Tibial artery (tissue), 4 donors: ENCODE results near the gene USP10.

Experiments used
- DNase-seq, 2 donors: peaks; one replicate each; pipeline ENCODE4 v3.0.0-alpha.2; 2019
- H3K27ac ChIP-seq, 2 donors: fragments of 200-600 bp; sonication (generic) in 1 of 2; 1 replicate in 1 of 2; 2 replicates in 1 of 2; pipeline ENCODE4 v1.5.1; 2018 to 2019; ENCODE audit warnings: mild to moderate bottlenecking in 1 of 2
- H3K27me3 ChIP-seq, 2 donors: fragments of 200-600 bp; sonication (generic) in 1 of 2; one replicate each; pipeline versions ENCODE4 v1.5.1 to v1.6.0; 2016 to 2019
- H3K36me3 ChIP-seq, 3 donors: fragments of 200-600 bp; sonication (generic) in 2 of 3; one replicate each; pipeline ENCODE4 v1.5.1; 2016 to 2019; ENCODE audit warnings: mild to moderate bottlenecking in 2 of 3
- H3K4me1 ChIP-seq, 4 donors: fragments of 200-600 bp; sonication (generic) in 2 of 4; 1 replicate in 3 of 4; 2 replicates in 1 of 4; pipeline ENCODE4 v1.5.1; 2016 to 2019
- H3K4me3 ChIP-seq, 2 donors: fragments of 200-600 bp; sonication (generic) in 1 of 2; 1 replicate in 1 of 2; 2 replicates in 1 of 2; pipeline ENCODE4 v1.5.1; 2018 to 2019; ENCODE audit warnings: mild to moderate bottlenecking in 2 of 2
- H3K9me3 ChIP-seq, 3 donors: fragments of 200-600 bp; sonication (generic) in 1 of 3; one replicate each; pipeline ENCODE4 v1.5.1; 2016 to 2019
- intact Hi-C: fragments of 100-400 bp; cut with DNase I; formaldehyde crosslinking; loops from one replicate; pipeline ENCODE4 v1.15.0; 2023; ENCODE audit warnings: low total_unique reads
- TF ChIP-seq, protein P1 (sequence below), 2 experiments: fragments of 200-600 bp in 1 of 2; fragments of 450-650 bp in 1 of 2; IDR thresholded peaks; one replicate each; pipeline ENCODE4 v1.5.1; 2017 to 2019; ENCODE audit warnings: antibody characterized with exemption in 2 of 2, mild to moderate bottlenecking in 1 of 2, moderate library complexity in 1 of 2

The USP10 gene

GRCh38 chr16:84756830-84757229 is 57.0 kb downstream of the USP10 start:
- Histone ChIP-seq H3K4me3 (no peak overlapping the region), H3K27me3 (no peaks in the 10 kb centered on the region), H3K27ac (no peak overlapping the region), H3K4me1 (peaks cover 0 to 17% (median 6%) of the 10 kb centered on the region in 4 donors), H3K9me3 (no peaks in the 10 kb centered on the region), H3K36me3 (peaks cover 3 to 28% (median 7%) of the 10 kb centered on the region in 3 donors)
- TF ChIP-seq, protein P1, sequence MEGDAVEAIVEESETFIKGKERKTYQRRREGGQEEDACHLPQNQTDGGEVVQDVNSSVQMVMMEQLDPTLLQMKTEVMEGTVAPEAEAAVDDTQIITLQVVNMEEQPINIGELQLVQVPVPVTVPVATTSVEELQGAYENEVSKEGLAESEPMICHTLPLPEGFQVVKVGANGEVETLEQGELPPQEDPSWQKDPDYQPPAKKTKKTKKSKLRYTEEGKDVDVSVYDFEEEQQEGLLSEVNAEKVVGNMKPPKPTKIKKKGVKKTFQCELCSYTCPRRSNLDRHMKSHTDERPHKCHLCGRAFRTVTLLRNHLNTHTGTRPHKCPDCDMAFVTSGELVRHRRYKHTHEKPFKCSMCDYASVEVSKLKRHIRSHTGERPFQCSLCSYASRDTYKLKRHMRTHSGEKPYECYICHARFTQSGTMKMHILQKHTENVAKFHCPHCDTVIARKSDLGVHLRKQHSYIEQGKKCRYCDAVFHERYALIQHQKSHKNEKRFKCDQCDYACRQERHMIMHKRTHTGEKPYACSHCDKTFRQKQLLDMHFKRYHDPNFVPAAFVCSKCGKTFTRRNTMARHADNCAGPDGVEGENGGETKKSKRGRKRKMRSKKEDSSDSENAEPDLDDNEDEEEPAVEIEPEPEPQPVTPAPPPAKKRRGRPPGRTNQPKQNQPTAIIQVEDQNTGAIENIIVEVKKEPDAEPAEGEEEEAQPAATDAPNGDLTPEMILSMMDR (IDR thresholded peaks at IDR 0.05): no peak
- no peak for DNase-seq
- intact Hi-C loops: loop anchor here (5.0 kb wide), 1 partner anchor 210 kb away; no protein-coding TSS in a partner anchor

DNA sequence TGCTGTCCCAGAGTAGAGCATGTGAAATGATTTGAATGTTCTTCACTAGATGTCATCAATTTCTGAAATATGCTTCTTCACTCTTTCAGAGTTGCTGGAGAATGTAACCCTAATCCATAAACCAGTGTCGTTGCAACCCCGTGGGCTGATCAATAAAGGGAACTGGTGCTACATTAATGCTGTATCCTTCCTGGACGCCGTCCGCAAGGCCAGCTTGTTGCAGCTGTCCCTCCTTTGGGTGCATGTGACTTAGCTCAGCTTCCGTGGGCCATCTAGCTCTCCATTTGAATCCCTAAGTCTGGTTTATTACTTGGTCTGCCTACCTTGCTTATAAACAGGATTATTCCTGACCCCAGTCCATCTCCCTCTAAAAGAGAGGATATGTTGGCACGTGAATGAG is 58.8 kb downstream of the USP10 start:
- intact Hi-C loops: loop anchor here (5.0 kb wide), 1 partner anchor 209 kb away; no protein-coding TSS in a partner anchor
- TF ChIP-seq, protein P1 (IDR thresholded peaks at IDR 0.05): no peak
- no peaks in the 10 kb centered on the region for H3K27me3 ChIP-seq
- no peak overlapping the region for H3K27ac ChIP-seq
- H3K36me3 ChIP-seq: peaks cover 10 to 43% (median 16%) of the 10 kb centered on the region in 3 donors
- H3K9me3 ChIP-seq: no peaks in the 10 kb centered on the region
- peaks cover 0 to 17% (median 6%) of the 10 kb centered on the region in 4 donors for H3K4me1 ChIP-seq
- DNase-seq: no peak
- H3K4me3 ChIP-seq: no peak overlapping the region

DNA sequence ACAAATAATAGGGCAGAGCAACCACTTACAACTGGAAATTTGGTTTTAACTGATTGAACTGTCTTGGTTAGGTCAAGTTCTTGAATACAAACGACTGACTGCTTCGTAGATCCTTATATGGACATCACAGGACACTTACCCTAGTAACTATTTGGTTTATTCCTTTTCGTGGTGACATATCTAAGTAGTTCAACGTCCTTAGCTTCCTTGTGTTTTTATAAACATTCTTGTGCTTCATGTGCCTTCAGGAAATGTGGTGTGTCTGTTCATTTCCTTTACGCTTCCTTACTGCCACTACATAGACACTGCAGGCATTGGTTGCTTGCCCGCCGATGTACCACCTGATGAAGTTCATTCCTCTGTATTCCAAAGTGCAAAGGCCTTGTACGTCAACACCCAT is 59.3 kb downstream of the USP10 start:
- intact Hi-C loops: loop anchor here (5.0 kb wide), 1 partner anchor 208 kb away; no protein-coding TSS in a partner anchor
- peaks cover 0 to 14% (median 6%) of the 10 kb centered on the region in 4 donors for H3K4me1 ChIP-seq
- H3K36me3 ChIP-seq: peaks cover 14 to 48% (median 21%) of the 10 kb centered on the region in 3 donors
- H3K27ac ChIP-seq: no peak overlapping the region
- TF ChIP-seq, protein P1 (IDR thresholded peaks at IDR 0.05): no peak
- no peaks in the 10 kb centered on the region for H3K27me3 ChIP-seq
- H3K9me3 ChIP-seq: no peaks in the 10 kb centered on the region
- no peak for DNase-seq
- H3K4me3 ChIP-seq: no peak overlapping the region

GRCh38 chr16:84759906-84760305 is 60.1 kb downstream of the USP10 start:
- intact Hi-C loops: loop anchor here (5.0 kb wide), 1 partner anchor 207 kb away; no protein-coding TSS in a partner anchor
- no peak for DNase-seq
- peaks cover 23 to 56% (median 27%) of the 10 kb centered on the region in 3 donors for H3K36me3 ChIP-seq
- no peaks in the 10 kb centered on the region for H3K9me3 ChIP-seq
- H3K27ac ChIP-seq: no peak overlapping the region
- H3K27me3 ChIP-seq: no peaks in the 10 kb centered on the region
- TF ChIP-seq, protein P1 (IDR thresholded peaks at IDR 0.05): no peak
- peaks cover 0 to 6% (median 3%) of the 10 kb centered on the region in 4 donors for H3K4me1 ChIP-seq
- H3K4me3 ChIP-seq: no peak overlapping the region

GRCh38 chr16:84761448-84762368 is 61.9 kb downstream of the USP10 start:
- H3K36me3 ChIP-seq: peaks cover 36 to 74% (median 41%) of the 10 kb centered on the region in 3 donors
- H3K27ac ChIP-seq: no peak overlapping the region
- H3K4me1 ChIP-seq: peaks cover 0 to 2% (median 0%) of the 10 kb centered on the region in 4 donors
- intact Hi-C loops: no loop called here
- no peak overlapping the region for H3K4me3 ChIP-seq
- H3K27me3 ChIP-seq: no peaks in the 10 kb centered on the region
- no peaks in the 10 kb centered on the region for H3K9me3 ChIP-seq
- DNase-seq: no peak
- TF ChIP-seq, protein P1 (IDR thresholded peaks at IDR 0.05): no peak
